AG10803 (cell line): ENCODE measurements around the gene LMO4.

Experiments
- DNase-seq: peaks from one replicate; pipeline ENCODE4 v3.0.0; 2010; ENCODE audit warnings: low read depth
- H3K4me3 ChIP-seq: 2 replicates; pipeline ENCODE4 v1.5.1; 2011; ENCODE audit warnings: mild to moderate bottlenecking, low read length, control low read depth
- CTCF ChIP-seq: conservative IDR thresholded peaks from 2 replicates; pipeline ENCODE4 v1.5.1; 2011; ENCODE audit warnings: mild to moderate bottlenecking, low read length, control low read depth, inconsistent platforms

Gene LMO4

GRCh38 chr1:87359586-87359985 lies 30.9 kb downstream of the LMO4 start:
- H3K4me3 ChIP-seq = no peak overlapping the region
- no peak for TF ChIP-seq CTCF
- DNase-seq = no peak

DNA sequence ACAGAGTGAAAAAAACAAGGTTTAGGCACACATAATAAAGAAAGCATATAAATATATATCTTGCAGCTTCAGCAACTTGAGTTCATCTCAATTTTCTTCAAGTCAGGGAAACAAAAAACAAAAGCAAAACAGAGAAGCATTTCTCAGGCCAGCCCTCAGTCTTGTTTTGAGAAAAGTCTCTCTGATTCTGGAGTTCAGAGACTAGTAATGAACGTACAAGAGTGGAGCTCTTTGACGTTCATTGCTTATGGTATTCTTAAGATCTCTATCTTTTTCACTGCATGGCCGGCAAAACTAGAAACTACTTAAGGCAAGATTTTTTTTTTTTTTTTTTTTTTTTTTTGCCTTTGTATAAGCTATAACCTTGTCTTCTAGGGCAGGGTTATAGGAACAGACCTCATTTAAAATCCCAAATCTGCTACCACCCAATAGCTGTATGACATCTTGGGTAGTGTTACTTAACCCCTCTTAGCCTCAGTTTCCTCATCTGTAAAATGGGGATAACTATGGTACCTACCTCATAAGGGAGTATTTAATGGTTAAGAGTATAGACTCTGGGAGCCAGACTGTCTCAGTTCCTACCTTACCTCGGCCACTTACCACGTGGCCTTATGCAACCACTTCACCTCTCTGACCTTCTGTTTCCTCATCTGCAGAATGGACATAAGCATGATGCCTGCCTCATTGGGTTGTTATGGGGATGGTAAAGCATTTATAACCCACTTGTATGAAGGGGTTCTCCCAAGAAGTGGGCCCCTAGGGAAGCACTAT lies 33.6 kb downstream of the LMO4 start:
- TF ChIP-seq CTCF = no peak
- H3K4me3 ChIP-seq = no peak overlapping the region
- DNase-seq = no peak

- TF ChIP-seq CTCF = no peak
- DNase-seq = peak; percentile 48
- no peak overlapping the region for H3K4me3 ChIP-seq
Measured at GRCh38 chr1:87362834-87363426, 34.2 kb downstream of the LMO4 start.

GRCh38 chr1:87367549-87367948 lies 38.9 kb downstream of the LMO4 start:
- DNase-seq = no peak
- TF ChIP-seq CTCF = no peak
- H3K4me3 ChIP-seq = no peak overlapping the region

- no peak for DNase-seq
- no peak for TF ChIP-seq CTCF
- H3K4me3 ChIP-seq = no peak overlapping the region
Measured at GRCh38 chr1:87368907-87369306, 40.2 kb downstream of the LMO4 start.

DNA sequence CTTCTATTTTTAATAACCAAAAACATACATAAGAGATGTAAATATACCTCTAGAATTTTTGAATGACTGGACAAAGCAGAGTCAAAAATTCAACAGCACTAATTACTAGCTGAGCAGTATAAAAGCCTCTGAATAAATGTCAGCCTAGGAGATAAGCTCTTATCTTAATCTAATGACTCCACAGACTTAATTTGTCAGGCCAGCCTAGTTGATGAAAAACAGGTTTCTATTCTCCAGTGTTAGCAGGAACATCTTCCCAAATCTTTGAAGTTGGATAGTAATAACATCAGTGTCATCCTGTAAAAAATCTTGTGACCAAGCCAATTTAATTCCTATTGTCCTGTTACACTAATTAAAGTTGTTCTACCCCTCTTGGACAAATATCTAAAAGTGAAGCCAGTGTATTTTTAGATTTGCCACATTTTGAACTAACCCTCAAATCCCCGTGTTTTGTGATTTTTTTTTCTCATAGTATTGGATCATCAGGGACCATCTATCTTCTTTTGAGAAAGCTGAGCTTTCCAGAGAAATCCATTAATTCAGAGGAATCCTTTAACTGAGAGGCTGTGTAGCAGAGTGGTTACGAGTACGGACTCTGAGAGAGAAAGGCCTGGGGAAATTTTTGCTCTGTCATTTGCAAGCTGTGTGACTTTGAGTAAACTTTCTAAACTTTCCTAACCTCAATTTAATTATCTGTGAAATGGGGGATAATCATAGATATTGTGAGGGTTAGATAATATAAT lies 41.2 kb downstream of the LMO4 start:
- TF ChIP-seq CTCF = no peak
- DNase-seq = no peak
- H3K4me3 ChIP-seq = no peak overlapping the region

GRCh38 chr1:87370544-87370943 lies 41.9 kb downstream of the LMO4 start:
- no peak for DNase-seq
- H3K4me3 ChIP-seq = no peak overlapping the region
- TF ChIP-seq CTCF = no peak
